AG04449 (cell line): ENCODE results near the gene TMC5.

Source experiments
- CTCF ChIA-PET: fragments of 350-600 bp; formaldehyde crosslinking; extraction: SDS; loops from one replicate; lab custom pipeline; 2021; ENCODE audit warnings: antibody characterized with exemption; lab: Yijun Ruan, JAX
- POLR2A ChIA-PET: fragments of 400-600, 350-600 bp; formaldehyde crosslinking; extraction: SDS; loops from one replicate; lab custom pipeline; 2020; ENCODE audit warnings: antibody characterized with exemption, inconsistent platforms; lab: Yijun Ruan, JAX
- DNase-seq: peaks from one replicate; pipeline ENCODE4 v3.0.0-alpha.2; 2010; ENCODE audit warnings: low read depth, low spot score
- H3K4me3 ChIP-seq: 2 replicates; pipeline ENCODE4 v1.5.1; 2011; ENCODE audit warnings: low read depth, mild to moderate bottlenecking, control low read depth, low read length
- TF ChIP-seq, protein P1 (sequence below): IDR thresholded peaks from one replicate; pipeline ENCODE4 v1.5.1; 2011; ENCODE audit warnings: mild to moderate bottlenecking, moderate library complexity, low read length, control low read depth, inconsistent platforms; ENCODE audit not compliant: insufficient read depth; ENCODE audit errors: missing control alignments

The TMC5 gene

DNA sequence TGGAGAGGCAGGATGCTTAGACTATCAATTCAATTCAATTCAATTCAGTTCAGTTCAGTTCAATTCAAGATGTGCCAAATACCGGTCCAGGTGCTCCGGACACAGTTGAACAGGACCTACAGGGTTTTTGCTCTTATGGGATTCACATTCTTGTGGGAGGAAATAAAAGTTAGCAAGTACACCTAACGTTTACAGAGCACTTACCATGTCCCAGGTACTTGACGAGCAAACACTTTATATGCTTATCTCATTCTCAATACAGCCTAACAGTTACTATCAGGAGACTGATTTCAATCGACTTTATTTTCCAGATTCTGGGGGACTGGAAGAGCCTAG is 104.7 kb downstream of the TMC5 start:
- peak overlapping the region; percentile 95 for H3K4me3 ChIP-seq
- ChIA-PET CTCF (interaction anchor here (3.1 kb wide), 1 partner anchor 19 kb away, joined by 30 read pairs; no protein-coding TSS in a partner anchor), POLR2A (no interaction called here)
- DNase-seq: no peak
- TF ChIP-seq, protein P1, sequence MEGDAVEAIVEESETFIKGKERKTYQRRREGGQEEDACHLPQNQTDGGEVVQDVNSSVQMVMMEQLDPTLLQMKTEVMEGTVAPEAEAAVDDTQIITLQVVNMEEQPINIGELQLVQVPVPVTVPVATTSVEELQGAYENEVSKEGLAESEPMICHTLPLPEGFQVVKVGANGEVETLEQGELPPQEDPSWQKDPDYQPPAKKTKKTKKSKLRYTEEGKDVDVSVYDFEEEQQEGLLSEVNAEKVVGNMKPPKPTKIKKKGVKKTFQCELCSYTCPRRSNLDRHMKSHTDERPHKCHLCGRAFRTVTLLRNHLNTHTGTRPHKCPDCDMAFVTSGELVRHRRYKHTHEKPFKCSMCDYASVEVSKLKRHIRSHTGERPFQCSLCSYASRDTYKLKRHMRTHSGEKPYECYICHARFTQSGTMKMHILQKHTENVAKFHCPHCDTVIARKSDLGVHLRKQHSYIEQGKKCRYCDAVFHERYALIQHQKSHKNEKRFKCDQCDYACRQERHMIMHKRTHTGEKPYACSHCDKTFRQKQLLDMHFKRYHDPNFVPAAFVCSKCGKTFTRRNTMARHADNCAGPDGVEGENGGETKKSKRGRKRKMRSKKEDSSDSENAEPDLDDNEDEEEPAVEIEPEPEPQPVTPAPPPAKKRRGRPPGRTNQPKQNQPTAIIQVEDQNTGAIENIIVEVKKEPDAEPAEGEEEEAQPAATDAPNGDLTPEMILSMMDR: no peak

DNA sequence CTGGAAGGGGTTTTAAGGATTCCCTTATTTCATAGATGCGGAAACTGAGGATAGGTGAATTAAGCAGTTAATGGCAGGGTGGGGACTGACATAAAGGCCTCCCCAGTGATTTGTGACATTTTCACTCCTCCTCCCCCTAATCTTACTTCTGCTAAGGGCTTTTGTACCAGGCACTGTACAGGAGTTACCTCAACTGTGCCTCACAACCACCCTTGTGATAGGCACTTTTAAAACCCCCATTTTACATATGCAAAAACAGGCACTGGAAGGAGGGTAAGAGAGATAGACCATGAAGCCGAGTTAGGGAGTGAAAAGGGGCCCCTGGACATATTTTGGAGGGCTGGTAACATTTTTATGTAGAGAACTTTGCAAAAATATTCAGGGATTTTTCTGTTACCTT is 105.1 kb downstream of the TMC5 start:
- DNase-seq: no peak
- ChIA-PET POLR2A (no interaction called here), CTCF (interaction anchor here (3.1 kb wide), 1 partner anchor 19 kb away, joined by 30 read pairs; no protein-coding TSS in a partner anchor)
- H3K4me3 ChIP-seq: no peak overlapping the region
- TF ChIP-seq, protein P1: no peak

DNA sequence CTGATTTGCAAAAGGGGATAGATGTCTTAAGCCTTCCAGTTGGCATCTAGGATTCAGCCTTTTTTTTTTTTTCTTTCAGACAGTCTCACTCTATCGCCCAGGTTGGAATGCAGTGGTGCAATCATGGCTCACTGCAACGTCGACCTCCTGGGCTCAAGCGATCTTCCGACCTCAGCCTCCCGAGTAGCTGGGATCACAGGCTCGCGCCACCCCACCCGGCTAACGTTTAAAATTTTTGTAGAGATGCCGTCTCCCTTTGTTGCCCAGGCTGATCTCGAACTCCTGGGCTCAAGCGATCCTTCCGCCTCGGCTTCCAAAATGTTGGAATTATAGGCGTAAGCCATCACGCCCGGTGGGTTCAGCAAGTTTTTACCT is 105.5 kb downstream of the TMC5 start:
- TF ChIP-seq, protein P1: no peak
- CTCF ChIA-PET: interaction anchor here (1.3 kb wide), 1 partner anchor 20 kb away, joined by 4 read pairs; no protein-coding TSS in a partner anchor
- H3K4me3 ChIP-seq: no peak overlapping the region
- POLR2A ChIA-PET: no interaction called here
- DNase-seq: no peak

DNA sequence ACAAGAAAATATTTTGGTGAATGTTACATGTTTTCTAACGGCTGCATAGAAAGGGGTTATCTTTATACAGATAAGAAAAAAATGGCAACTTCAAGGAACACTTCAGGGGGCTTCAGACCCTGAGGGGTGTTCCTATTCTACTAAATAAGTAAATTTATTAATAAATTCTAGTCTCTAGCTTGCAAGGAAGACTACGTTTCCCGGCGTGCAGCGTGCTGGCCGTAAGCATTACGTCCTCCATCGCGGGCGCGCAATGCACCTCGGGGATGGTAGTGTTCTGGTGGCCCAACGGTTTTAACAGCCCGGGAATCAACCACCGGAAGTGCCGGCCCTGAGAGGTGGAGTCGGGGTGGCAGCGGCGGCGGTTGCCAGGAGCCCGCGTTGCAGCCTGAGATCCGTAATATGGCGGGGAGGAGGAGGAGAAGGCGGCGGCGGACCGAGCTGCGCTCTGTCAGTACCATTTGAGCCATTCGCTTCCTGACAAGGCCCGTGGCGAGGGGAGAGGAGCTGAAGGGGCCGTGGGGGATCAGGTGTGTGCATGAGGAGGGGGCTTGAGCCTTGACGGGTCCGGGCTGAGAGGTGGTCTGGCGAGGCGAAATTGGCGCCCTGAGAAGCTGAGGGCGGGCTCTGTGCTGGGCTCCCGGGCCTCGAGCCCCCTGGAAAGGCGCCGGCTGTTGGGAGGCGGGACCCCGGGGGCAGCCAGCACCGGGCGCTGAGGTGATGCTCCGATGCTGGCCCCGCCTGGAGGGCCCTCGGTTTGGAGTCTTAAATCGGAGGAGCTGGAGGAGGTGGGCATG is 106.1 kb downstream of the TMC5 start, which contains the start of gene CCP110:
TSS of gene CCP110 (plus strand) at position 384 of the 797 bp plus-strand sequence. CDS start 3,940 bp downstream, outside the sequence.
- TF ChIP-seq, protein P1: no peak
- CTCF ChIA-PET: interaction anchor here (1.1 to 1.5 kb wide), 4 partner anchors 20 to 31 kb away, joined by 3 to 7 read pairs (median 4); partner anchors contain the start of gene VPS35L
- POLR2A ChIA-PET: interaction anchor here (1.3 kb wide), 1 partner anchor 32 kb away, joined by 3 read pairs; the partner anchor contains the start of gene VPS35L
- peak; percentile 72 for DNase-seq
- peak within 1 kb of the TSS; percentile 100 for H3K4me3 ChIP-seq

DNA sequence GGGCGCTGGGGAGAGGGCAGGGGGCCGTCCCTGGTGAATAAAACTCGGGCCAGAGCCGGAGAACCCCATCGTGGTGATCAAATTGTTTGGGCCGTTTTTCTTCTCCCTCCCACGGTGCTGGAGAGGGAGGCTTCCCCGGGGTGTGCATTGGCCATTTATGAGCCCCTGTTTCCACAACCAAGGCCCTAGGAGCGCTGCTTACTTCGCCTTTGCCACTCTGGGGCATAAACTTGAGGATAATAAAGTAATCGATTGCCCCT is 106.6 kb downstream of the TMC5 start:
- peak overlapping the region; percentile 100 for H3K4me3 ChIP-seq
- ChIA-PET CTCF (interaction anchor here (1.1 to 1.5 kb wide), 4 partner anchors 21 to 30 kb away, joined by 3 to 7 read pairs (median 4); partner anchors contain the start of gene VPS35L), POLR2A (interaction anchor here (1.3 kb wide), 1 partner anchor 31 kb away, joined by 3 read pairs; the partner anchor contains the start of gene VPS35L)
- no peak for DNase-seq
- TF ChIP-seq, protein P1: no peak
